GM21576 (cell line): ENCODE results near the gene CCT8L2.
"Not testable (repeated sequence)": the region's sequence is repeated elsewhere in the genome, so short reads cannot be mapped to it uniquely, and the experiment has no call there.

ENCODE experiments used
- ATAC-seq: cut with Tn5 transposase; IDR thresholded peaks from one replicate; pipeline ENCODE4 v1.9.1; 2021; ENCODE audit warnings: mild to moderate bottlenecking, moderate library complexity; ENCODE audit not compliant: unreplicated experiment

CCT8L2 gene

GRCh38 chr22:16559996-16560395 lies 32.6 kb downstream of the CCT8L2 start:
- ATAC-seq: not testable (repeated sequence)

GRCh38 chr22:16559056-16559955 lies 33.3 kb downstream of the CCT8L2 start:
- ATAC-seq: no peak

- not testable (repeated sequence) for ATAC-seq
These were observed 34.1 kb downstream of the CCT8L2 start for GRCh38 chr22:16558376-16558945.

- not testable (repeated sequence) for ATAC-seq
These were observed 35.1 kb downstream of the CCT8L2 start for GRCh38 chr22:16557511-16557910.

- ATAC-seq: not testable (repeated sequence)
These were observed 37.3 kb downstream of the CCT8L2 start for GRCh38 chr22:16555077-16555994.

- ATAC-seq: not testable (repeated sequence)
These were observed 49.3 kb downstream of the CCT8L2 start for GRCh38 chr22:16543310-16543709.
